Islet of Langerhans (tissue), 1 donor: ENCODE measurements around the gene JARID2.

ENCODE experiments used
- FAIRE-seq: peaks from one replicate; lab custom pipeline; 2011; peaks lifted over from hg19 to GRCh38; lab: Jason Lieb, UNC

Gene JARID2

DNA sequence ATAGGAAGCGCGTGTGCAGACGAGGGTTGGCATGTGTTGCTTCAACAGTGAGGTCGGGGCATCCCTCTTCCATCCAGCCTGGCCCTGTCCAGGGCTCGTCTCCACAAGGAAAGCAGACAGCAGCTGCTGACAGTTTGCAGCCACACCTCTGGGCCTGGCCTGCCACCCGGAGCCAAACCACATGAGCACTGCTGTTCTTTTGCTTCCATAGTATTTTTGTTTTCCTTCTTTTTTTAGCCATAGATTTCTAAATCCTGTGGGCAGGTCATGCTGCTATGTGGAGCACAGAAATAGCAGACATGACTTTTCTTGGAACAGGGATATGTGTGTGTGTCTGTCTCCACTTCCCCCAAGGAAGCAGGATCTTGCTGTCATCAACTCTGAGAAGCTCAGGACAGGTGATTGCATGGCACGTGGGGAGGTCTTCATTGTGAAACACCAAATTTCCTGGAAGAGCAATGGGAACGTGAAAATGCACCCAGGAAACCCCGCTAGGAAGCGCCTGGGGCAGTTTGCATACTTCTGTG, 249.6 kb downstream of the JARID2 start:
- FAIRE-seq: no peak

DNA sequence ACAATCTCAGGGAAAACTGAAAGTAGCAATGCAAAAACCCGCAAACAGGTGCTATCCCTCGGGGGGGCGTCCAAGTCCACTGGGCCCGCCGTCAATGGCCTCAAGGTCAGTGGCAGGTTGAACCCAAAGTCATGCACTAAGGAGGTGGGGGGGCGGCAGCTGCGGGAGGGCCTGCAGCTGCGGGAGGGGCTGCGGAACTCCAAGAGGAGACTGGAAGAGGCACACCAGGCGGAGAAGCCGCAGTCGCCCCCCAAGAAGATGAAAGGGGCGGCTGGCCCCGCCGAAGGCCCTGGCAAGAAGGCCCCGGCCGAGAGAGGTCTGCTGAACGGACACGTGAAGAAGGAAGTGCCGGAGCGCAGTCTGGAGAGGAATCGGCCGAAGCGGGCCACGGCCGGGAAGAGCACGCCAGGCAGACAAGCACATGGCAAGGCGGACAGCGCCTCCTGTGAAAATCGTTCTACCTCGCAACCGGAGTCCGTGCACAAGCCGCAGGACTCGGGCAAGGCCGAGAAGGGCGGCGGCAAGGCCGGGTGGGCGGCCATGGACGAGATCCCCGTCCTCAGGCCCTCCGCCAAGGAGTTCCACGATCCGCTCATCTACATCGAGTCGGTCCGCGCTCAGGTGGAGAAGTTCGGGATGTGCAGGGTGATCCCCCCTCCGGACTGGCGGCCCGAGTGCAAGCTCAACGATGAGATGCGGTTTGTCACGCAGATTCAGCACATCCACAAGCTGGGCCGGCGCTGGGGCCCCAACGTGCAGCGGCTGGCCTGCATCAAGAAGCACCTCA, 250.7 kb downstream of the JARID2 start:
- FAIRE-seq: no peak

DNA sequence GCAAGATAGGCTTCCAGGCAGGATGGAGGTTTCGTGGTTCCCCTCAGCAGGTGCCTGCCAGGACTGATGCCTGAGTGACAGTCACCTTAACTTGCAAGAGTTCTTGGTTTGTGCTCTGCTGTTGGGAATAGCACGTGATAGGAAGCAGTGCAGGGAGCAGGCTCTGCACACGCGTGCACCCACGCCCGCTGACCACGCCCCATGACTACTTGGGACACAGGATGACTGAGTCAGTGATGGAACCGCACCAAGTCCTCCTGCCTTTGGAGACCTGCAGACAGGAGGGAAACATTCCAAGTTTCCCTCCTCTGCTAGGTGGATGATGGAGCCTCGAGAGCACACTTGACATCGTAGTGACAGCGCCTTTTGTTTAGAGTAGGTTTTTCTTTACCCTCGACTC, 252.8 kb downstream of the JARID2 start:
- FAIRE-seq: no peak

DNA sequence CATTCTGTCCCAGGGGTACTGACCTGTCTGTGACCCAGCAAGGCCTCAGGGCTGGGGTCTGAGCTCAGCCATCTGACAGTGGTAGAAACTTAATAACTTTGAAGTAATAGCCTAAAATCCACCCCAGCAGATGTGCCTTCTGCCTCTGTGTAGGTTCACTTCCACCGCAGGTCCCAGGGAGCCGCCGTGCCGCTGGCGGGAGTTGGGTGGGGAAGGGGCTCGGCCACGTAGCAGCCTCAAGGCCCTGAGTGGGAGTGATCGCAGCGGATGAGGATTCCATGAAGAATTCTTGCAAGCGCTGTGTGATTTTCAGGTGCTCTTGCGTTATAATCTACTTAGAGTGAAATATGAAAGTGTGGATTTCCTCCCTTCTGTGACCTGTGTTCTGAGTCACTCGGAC, 253.3 kb downstream of the JARID2 start:
- no peak for FAIRE-seq

DNA sequence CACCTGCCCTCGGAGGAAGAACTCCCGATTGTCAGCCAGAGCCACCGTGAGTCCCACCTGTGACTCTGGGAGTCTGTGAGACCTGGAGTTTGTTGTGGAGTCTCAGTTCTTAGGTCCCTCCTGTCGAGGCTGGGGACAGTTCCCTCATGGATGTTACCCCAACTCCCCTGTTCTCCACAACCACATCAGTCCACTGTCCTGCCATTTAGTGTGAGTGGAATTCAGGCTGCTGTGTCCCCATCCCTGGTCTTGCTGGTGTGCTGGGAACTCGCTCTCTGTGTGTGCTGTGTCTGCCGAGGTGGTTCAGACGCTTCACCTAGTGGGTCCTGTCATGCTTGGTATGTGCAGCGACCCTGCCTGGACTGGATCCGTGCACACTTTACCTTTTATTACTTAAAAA, 253.7 kb downstream of the JARID2 start:
- FAIRE-seq: no peak

DNA sequence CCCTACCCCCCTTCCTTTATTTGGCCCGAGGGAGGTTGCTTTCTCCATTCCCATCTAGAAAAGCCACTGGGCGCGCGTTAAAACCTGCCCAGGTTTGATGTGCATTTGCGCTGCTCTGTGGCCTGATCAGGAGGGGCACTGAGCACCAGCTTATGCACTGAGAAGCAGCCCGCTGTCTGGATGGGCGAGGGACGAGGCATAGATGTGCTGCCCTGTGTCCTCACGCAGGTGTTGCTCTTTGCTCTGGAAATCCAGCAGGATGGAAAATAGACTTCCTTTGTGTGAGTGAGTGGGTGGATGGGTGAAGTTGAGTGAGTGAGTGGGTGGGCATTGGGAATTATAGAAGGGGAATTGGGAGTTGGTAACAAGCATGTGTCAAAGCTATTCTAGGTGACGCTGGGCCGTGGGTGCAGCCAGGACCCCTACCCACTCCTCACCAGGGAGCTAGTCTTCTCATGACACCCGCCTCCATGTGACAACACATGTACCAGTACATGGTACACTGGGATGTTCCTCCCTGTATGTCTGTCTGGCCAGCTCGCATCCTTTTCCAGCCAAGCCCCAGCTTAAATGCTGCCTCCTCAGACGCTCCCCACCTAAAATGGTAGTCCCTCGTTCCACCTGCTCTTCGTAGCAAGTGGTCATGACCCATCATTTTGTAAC, 254.3 kb downstream of the JARID2 start:
- FAIRE-seq: no peak

DNA sequence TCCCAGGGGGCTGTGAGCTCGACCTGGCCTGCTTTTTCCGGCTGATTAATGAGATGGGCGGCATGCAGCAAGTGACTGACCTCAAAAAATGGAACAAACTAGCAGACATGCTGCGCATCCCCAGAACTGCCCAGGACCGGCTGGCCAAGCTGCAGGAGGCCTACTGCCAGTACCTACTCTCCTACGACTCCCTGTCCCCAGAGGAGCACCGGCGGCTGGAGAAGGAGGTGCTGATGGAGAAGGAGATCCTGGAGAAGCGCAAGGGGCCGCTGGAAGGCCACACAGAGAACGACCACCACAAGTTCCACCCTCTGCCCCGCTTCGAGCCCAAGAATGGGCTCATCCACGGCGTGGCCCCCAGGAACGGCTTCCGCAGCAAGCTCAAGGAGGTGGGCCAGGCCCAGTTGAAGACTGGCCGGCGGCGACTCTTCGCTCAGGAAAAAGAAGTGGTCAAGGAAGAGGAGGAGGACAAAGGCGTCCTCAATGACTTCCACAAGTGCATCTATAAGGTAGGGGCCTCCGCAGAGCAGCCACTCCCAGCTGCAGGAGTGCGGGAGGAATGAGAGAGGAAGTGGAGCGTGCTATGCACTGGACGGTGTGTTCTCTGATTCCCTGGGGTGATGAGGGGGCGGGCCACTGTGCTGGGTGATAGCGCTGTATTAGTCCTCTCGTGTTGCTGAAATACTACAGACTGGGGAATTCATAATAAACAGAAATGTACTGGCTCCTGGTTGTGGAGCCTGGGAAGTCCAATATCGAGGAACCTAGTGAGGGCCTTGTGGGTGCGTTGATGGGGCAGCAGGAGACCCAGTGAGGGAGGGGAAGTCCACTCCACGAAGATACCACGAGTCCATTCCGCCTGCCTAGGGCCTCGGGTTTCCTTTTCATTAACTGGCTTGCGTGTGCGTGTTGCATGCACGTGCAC, 255.3 kb downstream of the JARID2 start:
- no peak for FAIRE-seq

DNA sequence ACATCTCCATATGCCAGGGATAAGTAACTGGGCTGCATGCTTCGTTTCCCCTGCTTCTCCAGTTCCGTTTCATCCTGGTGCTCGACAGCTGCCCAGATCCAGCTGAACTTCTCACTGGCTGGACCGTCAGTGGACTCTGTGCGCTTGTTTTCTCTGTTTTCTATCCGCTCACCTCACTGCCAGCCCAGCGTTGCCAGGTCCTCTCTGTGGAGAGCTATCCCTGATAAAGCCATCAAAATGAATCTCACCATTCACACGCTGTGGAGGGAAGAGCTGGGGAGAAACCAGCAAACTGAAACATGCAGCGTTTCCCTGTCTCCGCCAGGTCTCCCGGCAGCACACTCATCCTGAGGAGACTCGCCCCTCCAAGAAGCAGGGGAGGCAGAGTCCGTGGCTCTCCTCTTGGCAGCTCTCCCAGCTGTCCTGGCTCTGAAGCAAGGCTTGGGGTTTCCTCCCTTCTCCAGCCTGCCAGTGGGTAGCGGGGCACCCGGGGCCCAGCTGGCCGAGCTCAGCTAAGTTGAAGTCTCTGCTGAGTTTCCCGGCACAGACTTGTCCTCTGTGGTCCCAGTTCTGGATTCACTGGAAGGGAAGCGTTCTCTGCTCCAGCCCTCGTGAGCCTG, 256.1 kb downstream of the JARID2 start:
- no peak for FAIRE-seq

DNA sequence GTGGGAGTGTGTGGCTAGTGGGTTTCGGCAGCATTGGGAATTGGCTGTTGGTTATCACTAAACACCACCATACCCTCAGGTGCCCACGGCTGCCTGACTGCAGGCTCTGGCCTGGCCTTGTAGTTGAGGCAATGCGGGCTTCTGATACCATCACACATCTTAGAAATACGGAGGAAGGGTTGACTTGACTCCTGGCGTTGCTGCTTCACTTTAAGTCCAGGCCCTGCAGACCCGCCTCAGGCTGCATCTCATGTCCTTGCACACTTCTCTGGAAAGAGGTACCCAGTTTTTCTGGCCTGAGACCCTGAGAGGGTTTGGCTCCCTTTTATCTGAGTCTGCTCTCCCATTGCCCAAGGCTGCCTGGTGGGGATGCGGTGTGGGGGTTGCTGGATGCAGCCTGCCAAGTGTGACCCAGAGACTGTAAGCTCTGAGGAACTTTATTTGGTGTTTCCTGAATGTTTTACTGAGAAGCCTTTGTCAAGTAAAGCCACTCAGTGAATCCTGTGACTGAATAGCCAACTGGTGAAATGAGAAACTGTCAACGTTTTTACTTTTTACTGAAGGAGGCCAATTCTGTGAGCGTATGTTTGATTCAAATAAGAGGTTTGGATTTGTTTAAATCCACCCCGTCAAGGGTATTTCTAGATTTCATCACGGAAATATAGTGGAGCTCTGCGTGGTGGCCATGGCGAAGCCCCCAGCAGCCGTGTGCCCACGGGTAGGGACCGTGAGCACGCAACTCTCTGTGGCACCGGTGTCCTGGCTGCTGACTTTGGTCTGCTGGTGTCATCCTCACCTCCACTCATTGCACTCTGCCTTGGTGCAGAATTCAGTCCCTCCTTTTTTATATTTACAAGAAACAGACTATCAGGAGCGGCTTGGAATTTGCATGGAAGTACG, 256.8 kb downstream of the JARID2 start:
- FAIRE-seq: no peak

DNA sequence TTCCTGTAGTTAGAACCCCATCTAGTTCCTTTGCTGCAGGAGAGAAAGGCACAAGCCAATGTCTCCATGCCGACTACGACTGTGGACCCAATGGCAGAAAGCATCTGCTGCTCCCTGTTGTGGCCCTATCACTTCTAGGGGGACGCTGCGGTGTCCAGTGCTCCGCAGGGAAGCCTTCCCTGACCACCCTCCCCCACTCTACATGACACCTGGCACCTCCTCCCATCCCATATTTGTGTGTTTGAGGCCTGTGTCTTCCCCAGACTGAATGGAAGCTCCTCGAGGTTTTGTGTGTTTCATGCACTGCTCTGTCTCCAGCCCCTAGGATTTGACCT, 257.4 kb downstream of the JARID2 start:
- FAIRE-seq: no peak

DNA sequence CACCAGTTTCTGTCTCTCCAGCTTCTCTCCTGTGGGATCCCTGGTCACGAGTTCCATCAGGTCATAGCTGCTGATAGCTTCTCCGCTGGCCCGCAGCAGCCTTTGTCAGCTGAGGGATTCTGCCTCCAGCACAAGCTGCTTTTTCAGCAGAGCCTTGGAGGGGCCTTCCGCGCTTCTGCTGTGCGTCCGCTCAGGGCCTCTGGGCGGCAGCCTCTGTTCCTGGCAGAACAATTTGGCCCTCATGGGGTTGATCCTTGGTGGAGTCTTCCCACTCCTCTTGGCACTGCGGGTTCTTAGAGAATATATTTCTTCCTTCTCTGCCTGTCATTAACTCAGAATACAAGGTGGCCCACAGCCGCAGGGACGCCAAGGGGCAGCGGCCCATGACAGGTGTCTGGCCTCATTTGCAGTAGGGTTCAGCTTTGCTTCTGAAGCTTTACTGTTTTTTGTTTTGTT, 258.2 kb downstream of the JARID2 start:
- FAIRE-seq: no peak

DNA sequence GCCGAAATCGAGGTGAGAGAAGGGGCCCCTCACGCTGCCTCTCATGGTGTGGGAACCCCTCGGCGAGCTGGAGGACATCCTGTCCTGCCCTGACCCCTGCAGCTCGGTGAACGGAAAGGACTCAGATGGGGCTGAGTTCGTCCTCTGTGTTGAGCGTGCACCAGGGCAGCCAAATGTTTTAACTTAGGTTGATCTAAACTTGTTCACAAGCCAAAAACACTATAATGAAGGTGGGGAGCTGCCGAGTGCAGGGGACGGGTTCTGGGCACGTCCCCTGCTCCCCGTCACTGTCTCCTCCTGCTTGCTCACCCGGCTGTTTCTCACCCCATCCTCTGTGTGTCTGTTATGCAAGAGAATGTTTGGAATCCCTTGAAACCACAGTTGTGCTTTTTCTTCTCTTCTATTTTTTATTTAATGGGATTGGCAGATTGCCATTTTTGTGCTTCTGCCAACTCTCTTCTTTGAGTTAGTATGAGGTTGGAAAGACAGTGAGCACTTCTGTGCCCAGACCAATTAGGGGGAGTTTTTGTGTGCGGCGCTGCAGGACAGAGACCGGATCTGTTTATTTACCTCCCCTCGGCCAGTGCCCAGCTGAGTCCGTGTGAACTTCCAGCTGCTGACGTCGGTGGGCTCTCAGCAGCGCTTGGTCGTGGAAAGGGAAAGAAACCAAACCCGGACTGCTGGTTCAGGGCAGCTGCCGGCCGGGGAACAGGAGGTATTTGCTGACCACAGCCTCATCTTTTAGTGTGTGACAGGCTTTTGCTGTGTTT, 258.9 kb downstream of the JARID2 start:
- no peak for FAIRE-seq

DNA sequence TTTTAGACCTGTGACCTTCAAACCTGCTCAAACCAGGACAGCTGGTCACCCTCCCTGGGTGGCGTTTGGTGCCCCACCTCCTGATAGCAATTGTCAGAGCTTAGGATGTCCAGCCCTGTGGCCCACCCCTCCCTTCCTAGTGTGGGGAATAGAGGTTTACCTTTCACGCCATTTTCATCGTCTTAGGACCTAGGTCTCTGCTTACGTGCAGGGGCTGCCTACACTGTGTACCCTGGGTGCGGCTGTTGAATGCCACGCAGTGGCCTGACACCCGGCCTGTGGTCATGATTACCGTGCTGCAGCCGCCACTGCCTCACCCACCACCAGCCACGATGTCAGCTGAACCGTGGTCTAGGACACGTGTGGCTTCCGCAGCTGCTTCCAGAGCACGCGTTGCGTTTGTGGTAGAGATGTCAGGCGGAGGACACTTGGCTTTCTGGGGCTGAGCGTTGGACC, 259.6 kb downstream of the JARID2 start:
- no peak for FAIRE-seq

DNA sequence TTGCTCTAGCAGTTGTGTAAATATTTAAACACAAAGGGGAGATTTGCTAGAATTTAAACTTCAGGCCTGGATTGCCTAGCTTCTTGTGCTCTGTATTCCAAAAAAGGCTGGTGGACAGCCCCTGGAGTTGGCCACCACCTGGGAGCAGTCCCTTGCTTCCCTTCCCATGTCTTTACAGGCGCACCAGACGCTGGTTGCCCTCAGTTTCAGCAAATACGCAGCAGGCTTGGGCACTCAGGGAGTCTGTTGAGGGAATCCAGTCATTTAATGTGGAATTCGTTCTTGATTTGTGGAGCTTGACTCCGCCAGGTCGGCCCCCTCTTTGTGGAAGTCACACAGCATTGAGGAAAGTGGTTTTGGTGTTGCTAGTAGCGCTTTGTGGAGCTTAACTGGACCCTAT, 260.2 kb downstream of the JARID2 start:
- no peak for FAIRE-seq

DNA sequence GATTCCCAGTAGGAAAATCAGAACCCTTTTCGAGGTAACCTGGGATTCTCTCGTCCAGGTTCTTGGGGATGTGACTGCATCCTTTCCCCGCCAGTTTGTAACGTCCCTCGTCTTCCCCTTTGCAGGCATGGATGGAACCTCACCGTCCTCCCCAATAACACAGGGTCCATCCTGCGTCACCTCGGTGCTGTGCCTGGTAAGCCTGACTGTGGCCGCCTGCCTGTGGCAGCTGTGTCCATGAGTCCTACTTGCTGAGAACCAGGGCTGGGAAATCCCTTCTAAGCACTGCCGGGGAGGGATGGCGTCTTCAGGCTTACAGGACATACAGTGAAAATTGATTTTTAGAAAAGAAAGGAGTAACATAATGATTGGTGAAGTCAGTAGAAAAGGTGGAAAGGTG, 261.4 kb downstream of the JARID2 start:
- FAIRE-seq: no peak

DNA sequence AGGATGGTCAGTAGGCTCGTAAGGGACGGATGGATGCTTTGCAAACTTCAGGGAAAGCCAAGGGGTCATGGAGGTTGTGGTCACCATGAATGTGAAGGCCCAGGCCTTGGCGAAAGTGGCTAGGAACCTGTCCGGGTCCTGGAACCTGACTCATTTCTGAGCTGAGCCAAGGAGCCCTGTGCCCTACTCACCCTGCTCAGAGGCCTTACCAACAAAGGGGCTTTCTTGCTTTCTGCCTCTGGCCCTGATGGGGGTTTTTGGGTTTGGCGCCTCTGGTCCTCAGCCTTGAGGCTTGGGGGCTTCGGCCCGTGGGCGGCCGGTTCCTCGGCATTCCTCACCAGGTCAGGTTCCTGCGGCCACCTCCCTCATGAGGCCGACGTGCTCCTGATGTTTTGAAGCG, 261.9 kb downstream of the JARID2 start:
- FAIRE-seq: no peak

DNA sequence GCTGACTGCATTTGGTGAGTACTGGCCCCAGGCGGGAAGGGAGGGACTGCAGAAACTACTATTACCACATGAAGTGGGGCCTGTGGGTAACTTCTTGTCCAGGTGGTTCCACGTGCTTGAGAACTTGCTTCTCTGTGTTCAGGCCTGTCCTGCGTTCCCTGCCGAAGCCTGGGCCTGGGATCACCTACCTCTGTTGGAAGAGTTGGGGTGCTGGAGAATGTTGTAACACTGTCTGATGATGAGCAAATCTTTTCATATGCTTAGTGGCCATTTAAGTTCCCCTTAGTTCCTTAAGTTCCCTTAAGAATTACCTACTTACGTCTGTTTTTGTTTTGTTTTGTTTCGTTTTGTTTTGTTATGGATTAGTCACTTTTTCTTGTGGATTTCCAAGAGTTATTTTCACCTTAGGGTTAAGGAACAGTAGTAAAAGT, 262.6 kb downstream of the JARID2 start:
- no peak for FAIRE-seq

DNA sequence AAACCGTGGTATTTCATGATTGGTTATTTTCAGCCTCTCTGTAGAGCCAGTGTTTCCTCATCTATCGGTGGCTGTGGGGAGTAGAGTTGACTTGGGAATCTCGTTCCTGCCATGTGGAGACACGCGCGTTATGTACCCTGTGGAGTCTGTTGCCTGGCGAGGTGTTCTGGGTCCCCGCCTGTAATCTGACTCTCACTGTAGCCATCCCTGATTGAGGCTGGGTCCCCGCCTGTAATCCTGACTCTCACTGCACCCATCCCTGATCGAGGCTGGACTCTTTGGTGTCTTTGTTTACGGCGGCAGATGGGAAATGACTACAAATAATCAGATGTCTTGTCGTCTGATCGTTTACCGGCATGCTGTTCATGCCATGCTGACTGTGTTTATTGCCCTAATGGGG, 263.1 kb downstream of the JARID2 start:
- FAIRE-seq: no peak

DNA sequence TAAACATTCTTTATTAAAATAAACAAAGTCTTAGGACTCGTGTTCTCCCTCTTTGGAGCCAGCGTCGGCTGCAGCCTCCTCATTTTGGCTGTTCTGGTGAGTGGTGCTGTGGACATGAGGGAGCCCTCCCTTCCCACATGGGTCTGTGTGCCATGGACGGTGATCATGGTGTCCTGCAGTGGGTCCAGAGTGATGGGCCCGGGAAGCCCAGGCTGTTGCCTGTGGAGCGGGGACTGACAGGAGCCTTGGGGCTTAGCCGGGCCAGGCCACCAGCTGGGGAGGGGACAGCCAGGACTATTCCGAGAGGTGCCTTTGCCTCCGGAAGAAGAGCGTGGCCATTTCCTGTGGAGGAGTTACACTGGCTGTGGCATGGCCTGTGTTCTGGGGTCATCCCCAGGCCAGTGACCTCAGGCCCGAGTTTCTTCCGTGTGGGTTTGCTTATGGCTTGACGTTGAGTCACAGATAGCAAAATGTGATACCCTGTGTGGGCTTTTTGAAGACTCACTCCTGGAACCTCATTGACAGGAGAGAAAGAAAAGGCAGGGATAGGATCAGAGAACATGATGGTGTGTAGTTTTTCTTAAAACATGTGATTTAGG, 263.6 kb downstream of the JARID2 start:
- FAIRE-seq: no peak

DNA sequence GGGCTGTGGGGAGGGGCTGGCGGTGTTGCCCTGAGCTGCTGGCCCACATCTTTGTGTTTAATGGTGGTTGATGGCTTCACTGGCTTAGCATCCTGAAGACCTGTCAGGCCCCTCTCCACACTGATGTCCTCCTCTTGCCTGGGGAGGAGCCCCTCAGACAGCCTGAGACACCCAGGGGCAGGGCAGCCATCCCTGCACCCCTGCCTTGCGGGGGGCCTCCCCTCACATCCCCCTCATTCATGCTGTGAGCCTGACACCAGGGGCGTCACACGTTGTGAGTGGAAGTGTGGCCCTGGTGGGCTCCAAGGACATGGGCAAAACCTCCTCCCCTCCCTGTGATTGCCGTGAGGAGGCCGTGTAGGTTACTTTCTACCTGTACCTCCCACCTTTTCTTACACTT, 264.3 kb downstream of the JARID2 start:
- FAIRE-seq: no peak
